ENCODE measurements around the gene KLF1. TPM values are rescaled to one million over a fixed set of nuclear protein-coding genes. Genes with fewer than 3 reads are reported as not detected.

KLF1 gene
- total and polyA plus RNA-seq, 2 of the 13 experiments (the other 11 are each of a cell fraction or from before 2014, with no cell fraction given) = not detected

DNA sequence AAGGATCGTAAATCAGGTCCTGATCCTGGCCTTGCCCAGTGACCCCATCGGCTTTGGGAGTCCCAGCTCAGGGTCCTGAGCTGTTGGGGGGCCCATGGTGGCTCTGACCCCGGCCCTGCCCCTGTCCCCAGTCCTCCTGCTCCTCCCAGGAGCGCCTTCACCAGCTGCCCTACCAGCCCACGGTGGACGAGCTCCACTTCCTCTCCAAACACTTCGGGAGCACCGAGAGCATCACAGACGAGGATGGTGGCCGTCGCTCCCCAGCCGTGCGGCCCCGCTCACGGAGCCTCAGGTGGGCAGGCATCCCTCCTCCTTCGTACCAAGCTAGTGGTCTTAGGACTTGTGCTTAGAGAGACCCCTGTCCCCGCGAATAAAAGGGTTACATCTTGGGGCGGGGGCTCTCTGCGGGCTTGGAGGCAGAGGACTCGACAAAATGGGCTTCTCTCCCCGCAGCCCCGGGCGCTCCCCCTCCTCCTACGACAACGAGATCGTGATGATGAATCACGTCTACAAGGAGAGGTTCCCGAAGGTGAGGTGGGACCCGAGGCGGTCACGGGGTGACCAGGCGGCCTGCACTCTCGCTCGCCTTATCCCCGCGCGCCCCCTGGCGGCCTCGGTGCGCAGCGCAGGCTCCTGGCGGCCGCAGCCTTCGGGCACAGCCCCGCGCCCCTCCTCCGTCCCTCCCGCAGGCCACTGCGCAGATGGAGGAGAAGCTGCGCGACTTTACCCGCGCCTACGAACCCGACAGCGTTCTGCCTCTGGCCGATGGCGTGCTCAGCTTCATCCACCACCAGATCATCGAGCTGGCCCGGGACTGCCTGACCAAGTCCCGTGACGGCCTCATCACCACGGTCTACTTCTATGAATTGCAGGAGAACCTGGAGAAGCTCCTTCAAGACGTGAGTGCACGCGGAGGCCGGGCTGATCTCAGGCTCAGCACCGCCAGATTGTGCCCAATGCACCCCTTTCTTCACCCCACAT is 39.6 kb downstream of the KLF1 start (continued):
- TF ChIP-seq, protein P1, sequence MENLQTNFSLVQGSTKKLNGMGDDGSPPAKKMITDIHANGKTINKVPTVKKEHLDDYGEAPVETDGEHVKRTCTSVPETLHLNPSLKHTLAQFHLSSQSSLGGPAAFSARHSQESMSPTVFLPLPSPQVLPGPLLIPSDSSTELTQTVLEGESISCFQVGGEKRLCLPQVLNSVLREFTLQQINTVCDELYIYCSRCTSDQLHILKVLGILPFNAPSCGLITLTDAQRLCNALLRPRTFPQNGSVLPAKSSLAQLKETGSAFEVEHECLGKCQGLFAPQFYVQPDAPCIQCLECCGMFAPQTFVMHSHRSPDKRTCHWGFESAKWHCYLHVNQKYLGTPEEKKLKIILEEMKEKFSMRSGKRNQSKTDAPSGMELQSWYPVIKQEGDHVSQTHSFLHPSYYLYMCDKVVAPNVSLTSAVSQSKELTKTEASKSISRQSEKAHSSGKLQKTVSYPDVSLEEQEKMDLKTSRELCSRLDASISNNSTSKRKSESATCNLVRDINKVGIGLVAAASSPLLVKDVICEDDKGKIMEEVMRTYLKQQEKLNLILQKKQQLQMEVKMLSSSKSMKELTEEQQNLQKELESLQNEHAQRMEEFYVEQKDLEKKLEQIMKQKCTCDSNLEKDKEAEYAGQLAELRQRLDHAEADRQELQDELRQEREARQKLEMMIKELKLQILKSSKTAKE (CRISPR knock-in tag; IDR thresholded peaks at IDR 0.05; ENCODE audit: borderline replicate concordance) = no peak
- TF ChIP-seq ZNF547 (CRISPR knock-in tag; IDR thresholded peaks at IDR 0.05) (no peak), NR2C2 (CRISPR knock-in tag; IDR thresholded peaks at IDR 0.05; ENCODE audit: borderline replicate concordance) (no peak), KDM6A (CRISPR knock-in tag; IDR thresholded peaks at IDR 0.05; ENCODE audit: low read depth) (no peak), ZKSCAN8 (CRISPR knock-in tag; IDR thresholded peaks at IDR 0.05; ENCODE audit: borderline replicate concordance) (peak; percentile 24; the same call in 1 of the 2 replicates), ZNF746 (CRISPR knock-in tag; IDR thresholded peaks at IDR 0.05) (no peak), SIX1 (CRISPR knock-in tag; IDR thresholded peaks at IDR 0.05; ENCODE audit: borderline replicate concordance) (no peak), ASH2L (IDR thresholded peaks at IDR 0.05; ENCODE audit: insufficient read length, low read depth, low read length) (no peak), AKAP8 (CRISPR knock-in tag; IDR thresholded peaks at IDR 0.05) (0 out of 2 replicates have a peak, but pooled peaks have one; percentile 64), ZNF773 (CRISPR knock-in tag; IDR thresholded peaks at IDR 0.05; ENCODE audit: borderline replicate concordance) (no peak), ZFP62 (CRISPR knock-in tag; IDR thresholded peaks at IDR 0.05) (no peak), DNMT3B (CRISPR knock-in tag; conservative IDR thresholded peaks at IDR 0.05) (no peak)
- TF ChIP-seq, protein P2, sequence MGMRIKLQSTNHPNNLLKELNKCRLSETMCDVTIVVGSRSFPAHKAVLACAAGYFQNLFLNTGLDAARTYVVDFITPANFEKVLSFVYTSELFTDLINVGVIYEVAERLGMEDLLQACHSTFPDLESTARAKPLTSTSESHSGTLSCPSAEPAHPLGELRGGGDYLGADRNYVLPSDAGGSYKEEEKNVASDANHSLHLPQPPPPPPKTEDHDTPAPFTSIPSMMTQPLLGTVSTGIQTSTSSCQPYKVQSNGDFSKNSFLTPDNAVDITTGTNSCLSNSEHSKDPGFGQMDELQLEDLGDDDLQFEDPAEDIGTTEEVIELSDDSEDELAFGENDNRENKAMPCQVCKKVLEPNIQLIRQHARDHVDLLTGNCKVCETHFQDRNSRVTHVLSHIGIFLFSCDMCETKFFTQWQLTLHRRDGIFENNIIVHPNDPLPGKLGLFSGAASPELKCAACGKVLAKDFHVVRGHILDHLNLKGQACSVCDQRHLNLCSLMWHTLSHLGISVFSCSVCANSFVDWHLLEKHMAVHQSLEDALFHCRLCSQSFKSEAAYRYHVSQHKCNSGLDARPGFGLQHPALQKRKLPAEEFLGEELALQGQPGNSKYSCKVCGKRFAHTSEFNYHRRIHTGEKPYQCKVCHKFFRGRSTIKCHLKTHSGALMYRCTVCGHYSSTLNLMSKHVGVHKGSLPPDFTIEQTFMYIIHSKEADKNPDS (CRISPR knock-in tag; IDR thresholded peaks at IDR 0.05) = no peak
- TF ChIP-seq, protein P3, sequence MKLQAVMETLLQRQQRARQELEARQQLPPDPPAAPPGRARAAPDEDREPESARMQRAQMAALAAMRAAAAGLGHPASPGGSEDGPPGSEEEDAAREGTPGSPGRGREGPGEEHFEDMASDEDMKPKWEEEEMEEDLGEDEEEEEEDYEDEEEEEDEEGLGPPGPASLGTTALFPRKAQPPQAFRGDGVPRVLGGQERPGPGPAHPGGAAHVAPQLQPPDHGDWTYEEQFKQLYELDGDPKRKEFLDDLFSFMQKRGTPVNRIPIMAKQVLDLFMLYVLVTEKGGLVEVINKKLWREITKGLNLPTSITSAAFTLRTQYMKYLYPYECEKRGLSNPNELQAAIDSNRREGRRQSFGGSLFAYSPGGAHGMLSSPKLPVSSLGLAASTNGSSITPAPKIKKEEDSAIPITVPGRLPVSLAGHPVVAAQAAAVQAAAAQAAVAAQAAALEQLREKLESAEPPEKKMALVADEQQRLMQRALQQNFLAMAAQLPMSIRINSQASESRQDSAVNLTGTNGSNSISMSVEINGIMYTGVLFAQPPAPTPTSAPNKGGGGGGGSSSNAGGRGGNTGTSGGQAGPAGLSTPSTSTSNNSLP (IDR thresholded peaks at IDR 0.05; ENCODE audit: low read depth, low read length) = no peak
- TF ChIP-seq, protein P4, sequence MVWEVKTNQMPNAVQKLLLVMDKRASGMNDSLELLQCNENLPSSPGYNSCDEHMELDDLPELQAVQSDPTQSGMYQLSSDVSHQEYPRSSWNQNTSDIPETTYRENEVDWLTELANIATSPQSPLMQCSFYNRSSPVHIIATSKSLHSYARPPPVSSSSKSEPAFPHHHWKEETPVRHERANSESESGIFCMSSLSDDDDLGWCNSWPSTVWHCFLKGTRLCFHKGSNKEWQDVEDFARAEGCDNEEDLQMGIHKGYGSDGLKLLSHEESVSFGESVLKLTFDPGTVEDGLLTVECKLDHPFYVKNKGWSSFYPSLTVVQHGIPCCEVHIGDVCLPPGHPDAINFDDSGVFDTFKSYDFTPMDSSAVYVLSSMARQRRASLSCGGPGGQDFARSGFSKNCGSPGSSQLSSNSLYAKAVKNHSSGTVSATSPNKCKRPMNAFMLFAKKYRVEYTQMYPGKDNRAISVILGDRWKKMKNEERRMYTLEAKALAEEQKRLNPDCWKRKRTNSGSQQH (CRISPR knock-in tag; IDR thresholded peaks at IDR 0.05; ENCODE audit: low read depth) = peak; percentile 60; the same call in 1 of the 2 replicates
- TF ChIP-seq, protein P5, sequence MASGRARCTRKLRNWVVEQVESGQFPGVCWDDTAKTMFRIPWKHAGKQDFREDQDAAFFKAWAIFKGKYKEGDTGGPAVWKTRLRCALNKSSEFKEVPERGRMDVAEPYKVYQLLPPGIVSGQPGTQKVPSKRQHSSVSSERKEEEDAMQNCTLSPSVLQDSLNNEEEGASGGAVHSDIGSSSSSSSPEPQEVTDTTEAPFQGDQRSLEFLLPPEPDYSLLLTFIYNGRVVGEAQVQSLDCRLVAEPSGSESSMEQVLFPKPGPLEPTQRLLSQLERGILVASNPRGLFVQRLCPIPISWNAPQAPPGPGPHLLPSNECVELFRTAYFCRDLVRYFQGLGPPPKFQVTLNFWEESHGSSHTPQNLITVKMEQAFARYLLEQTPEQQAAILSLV (CRISPR knock-in tag; IDR thresholded peaks at IDR 0.05; ENCODE audit: borderline replicate concordance) = peak; percentile 67; the same call in 1 of the 2 replicates
- TF ChIP-seq, protein P6, sequence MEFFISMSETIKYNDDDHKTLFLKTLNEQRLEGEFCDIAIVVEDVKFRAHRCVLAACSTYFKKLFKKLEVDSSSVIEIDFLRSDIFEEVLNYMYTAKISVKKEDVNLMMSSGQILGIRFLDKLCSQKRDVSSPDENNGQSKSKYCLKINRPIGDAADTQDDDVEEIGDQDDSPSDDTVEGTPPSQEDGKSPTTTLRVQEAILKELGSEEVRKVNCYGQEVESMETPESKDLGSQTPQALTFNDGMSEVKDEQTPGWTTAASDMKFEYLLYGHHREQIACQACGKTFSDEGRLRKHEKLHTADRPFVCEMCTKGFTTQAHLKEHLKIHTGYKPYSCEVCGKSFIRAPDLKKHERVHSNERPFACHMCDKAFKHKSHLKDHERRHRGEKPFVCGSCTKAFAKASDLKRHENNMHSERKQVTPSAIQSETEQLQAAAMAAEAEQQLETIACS (CRISPR knock-in tag; IDR thresholded peaks at IDR 0.05) = no peak
